NCI-H510A treated with DMSO at 0.1 percent for 48 hours (cell line): ENCODE measurements around the gene NWD2.
"Not testable (repeated sequence)": the region's sequence is repeated elsewhere in the genome, so short reads cannot be mapped to it uniquely, and the experiment has no call there.

ENCODE experiments used
- DNase-seq: peaks from one replicate; lab custom pipeline; 2025; lab: John Stamatoyannopoulos, UW

The NWD2 gene

DNA sequence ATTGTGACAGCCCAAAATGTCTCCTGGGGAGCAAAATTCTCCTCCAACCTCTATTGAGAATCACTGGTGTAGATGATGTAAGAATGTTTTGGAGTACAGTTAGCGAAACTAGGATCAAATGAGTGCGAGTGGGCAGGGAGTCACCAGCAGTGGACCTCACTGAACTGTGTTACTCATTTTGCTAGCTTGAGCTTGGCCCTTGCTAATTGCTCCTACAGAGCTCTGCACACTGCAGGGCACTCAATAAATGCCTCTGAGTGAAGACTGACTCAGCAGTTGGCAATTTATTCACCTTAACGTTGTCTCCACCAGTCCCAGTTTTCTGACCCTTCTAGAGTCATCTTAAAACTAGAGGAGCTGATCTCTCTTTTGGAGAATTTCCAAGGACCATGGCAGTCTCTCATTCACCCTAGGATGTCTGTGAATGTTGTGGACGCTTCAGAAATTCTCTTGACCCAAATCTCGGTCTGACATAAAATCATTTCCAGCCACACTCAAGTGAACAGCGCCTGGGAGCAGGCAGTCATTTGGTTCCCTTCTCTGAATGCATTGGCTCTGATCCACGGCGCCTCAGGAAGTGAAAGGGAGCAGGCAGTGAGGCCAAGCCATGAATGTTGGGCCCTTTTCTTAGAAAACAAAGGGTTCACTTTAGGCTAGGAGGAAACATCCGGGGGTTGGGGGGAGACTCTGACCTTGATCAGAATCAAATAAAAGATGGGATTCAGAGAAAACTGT is 148.1 kb downstream of the NWD2 start:
- no peak for DNase-seq

DNA sequence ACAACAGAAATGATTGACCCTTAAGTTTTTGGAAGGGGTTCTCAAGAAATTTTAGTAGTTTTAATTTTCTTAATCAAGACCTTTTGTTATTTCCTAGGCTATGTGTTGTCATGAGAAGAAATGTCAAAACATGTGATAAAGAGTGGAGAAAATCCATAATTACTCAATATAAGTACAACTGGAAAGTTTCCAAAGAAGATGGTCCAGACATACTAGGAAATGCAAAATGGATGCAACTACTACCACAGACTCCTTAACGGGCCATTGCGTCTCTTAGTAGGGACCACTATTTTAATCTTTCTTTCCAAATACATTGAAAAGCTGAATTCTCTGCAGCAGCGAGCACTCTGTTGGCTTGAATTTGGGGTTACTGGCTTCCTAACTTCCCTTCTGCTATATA is 148.8 kb downstream of the NWD2 start:
- no peak for DNase-seq

DNA sequence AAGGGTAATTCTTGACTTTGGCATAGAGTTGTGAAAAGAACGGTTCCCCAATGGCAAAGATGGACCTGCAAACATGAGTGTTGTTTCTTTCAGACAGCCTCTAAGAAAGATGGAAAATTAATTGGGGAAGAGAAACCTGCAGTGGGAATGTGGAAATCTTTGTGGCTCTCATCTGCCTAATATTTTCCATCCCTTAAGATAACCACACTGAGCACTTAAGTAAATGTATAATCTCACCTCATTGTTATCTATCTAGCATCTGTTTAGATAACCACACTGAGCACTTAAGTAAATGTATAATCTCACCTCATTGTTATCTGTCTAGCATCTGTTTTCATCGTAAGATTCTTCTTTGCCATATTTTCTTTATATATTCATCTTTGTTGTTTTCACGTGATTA is 149.3 kb downstream of the NWD2 start:
- no peak for DNase-seq

DNA sequence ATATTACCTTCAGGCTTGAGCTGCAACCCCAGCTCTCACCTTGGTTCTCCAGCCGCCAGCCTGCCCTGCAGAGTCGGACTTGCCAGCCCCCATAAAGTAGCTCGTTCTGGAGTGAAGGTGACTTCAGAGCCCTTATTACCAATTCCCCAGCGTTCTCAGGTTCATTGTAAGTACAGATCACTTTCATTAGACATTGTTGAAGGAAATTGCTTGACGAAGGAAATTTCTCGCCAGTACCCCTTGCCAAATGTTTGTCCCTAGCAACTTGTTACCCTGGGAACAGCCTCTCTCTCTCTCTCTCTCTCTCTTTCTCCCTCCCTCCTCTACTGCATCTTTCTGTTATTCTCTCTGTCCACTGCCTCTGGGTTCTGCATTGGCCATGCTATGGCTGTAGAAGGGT is 153.0 kb downstream of the NWD2 start:
- DNase-seq: no peak

DNA sequence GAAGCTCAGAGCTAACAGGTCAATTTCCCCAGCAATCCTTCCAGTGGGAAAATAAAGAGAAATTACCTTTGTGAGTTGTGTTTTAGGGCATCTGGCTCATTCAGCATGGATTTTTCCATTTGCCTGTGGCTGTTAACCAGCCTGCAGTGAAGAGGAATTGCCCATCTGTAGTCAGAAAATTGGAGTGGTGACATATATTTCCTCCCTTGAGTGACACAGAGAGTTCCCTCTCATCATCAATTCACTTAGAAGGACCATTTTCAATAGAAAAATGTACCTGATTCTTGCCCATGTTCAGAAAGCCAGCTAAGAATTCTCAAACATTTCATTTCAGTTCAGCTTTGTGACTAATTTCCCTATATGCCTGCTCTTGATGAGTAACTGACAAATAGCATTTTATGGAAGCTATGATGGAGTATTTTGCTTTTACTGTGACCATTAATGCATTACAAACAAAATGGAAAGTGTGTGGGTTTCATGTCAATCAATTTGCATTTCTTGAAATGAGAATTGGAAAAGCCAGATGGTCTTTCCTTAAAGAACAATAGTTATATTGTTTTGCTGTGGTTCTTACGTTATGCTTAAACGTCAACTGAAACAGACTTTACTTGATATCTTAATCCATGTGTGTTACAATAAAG is 155.8 kb downstream of the NWD2 start:
- no peak for DNase-seq

DNA sequence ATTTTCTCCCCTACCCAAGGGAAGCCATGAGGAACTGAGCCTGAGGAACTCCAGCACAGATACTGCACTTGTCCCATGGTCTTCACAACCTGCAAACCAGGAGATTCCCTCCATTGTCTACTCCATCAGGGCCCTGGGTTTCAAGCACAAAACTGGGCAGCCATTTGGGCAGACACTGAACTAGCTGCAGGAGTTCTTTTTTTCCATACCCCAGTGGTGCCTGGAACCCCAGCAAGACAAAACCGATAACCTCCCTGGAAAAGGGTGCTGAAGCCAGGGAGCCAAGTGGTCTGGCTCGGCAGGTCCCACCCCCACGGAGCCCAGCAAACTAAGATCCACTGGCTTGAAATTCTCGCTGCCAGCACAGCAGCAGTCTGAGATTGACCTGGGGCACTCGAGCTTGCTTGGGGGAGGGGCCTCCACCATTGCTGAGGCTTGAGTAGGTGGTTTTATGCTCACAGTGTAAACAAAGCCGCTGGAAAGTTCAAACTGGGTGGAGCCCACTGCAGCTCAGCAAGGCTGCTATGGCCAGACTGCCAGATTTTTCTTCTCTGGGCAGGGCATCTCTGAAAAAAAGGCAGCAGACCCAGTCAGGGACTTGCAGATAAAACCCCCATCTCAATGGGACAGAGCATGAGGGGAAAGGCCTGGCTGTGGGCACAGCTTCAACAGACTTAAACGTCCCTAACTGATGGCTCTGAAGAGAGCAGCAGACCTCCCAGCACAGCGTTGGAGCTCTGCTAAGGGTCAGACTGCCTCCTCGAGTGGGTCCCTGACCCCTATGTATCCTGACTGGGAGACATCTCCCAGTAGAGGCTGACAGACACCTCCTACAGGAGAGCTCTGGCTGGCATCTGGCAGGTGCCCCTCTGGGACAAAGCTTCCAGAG is 163.6 kb downstream of the NWD2 start:
- peak; percentile 14 for DNase-seq

DNA sequence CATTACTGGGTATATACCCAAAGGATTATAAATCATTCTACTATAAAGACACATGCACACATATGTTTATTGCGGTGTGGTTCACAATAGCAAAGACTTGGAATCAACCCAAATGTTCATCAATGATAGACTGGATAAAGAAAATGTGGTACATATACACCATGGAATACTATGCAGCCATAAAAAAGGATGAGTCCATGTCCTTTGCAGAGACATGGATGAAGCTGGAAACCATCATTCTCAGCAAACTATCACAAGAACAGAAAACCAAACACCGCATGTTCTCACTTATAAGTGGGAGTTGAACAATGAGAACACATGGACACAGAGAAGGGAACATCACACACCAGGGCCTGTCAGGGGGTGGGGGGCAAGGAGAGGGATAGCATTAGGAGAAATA is 169.1 kb downstream of the NWD2 start:
- DNase-seq: not testable (repeated sequence)

DNA sequence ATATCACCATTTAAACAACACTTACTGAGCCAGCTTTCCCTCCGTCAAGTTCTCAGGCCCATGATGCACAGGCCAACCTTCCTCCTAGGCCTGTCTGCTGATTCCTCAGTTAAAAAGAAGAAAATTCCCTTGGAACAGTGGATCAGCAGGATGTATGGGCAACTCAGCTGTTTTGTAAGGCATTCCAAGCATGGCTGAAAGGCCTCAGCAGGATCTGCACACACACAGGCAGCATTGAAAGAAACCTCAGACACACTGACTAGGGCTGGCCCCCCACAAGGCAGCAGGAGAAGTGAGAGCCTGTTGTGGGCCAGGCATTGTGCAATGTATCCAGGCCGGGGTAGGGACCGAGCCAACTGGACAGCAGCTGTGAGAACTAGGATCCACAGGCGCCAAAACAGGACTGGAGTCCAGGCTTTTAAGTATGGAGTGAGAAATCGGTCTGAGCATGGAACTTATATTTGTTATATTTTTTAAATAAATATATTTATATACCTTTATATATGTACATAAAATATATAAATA is 171.4 kb downstream of the NWD2 start:
- no peak for DNase-seq

DNA sequence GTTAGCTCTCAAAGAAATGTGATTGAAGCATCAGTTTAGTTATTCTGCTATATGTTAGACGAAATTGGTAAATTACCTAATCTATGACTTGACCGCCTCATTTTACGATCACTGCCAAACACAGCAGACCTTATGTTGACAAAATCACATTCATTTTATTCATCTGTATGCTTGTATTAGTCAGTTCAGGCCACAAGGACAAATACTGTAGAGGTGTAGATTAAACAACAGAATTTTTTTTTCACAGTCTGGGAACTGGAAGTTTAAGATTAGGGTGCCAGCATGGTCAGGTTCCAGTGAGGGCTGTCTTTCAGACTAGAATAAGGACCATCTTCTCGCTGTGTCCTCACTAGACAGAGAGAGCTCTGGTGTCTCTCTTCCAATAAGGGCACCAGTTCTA is 177.1 kb downstream of the NWD2 start:
- no peak for DNase-seq

DNA sequence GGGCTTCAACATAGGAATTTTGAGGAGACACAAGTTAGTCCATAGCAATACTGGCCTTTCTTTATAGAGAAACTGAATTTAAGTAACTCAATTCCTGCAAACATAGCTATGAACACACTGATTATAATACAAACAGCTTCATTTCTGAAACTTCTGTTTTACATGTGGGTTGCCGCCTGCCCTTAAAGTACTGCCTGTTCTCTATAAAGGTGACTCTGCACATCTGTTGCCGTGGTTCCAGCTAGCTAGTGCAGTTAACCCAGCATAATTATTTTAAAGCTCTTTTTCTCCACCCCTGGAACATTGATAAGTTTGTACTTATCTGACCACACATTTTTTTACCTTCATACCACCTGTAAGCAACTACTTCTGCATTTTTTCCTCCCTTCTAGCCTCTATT is 177.6 kb downstream of the NWD2 start:
- no peak for DNase-seq

DNA sequence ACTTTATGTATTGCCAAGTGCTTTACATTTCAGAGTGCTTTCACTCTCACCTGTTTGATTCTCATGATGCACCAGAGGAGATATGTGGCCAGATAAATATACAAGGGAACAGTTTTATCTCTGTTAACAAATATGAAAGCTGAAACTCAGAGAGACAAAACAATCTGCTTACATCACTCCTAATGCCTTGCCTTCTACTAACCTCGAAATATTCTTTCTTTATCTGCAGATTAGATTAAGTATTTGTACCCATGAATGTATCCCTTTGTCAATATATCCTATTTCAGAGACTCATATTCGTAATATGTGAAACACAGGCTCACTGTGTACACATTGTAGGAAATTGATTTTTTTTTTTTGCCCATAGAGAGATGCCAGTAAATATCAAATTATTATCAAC is 178.1 kb downstream of the NWD2 start:
- no peak for DNase-seq

DNA sequence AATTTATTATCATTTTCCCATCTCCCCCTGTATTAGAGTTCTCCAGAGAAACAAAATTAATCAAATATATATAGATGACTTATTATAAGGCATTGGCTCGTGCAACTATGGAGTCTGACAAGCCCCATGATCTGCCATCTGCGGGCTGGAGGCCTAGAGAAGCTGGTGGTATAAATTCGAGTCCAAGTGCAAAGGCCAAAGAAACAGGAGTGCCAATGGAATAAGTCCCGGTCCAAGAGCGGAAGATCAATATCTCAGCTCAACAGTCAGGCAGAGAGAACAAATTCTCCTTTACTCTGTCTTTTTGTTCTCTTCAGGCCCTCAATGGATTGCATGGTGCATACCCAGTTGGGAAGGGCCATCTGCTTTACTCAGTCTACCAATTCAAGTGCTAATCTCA is 178.8 kb downstream of the NWD2 start:
- DNase-seq: no peak

DNA sequence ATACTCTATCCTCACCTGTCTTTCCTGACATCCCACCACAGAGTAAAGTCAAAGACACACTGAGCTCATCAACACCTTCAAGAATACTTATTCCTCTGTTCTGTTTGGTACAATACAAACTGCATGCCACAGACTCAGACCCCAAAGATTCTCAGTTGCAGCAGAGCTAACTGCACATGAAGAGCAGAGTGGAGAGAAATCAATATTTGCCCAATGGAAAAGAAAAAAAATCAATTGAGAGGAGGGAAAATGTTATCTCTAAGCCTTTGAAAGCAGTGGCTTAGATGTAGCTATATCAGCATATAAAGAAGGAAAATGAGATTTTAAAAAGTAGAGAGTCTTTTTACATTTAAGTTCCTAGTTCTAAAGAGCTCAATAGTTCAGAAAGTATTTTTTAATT is 180.2 kb downstream of the NWD2 start:
- no peak for DNase-seq

DNA sequence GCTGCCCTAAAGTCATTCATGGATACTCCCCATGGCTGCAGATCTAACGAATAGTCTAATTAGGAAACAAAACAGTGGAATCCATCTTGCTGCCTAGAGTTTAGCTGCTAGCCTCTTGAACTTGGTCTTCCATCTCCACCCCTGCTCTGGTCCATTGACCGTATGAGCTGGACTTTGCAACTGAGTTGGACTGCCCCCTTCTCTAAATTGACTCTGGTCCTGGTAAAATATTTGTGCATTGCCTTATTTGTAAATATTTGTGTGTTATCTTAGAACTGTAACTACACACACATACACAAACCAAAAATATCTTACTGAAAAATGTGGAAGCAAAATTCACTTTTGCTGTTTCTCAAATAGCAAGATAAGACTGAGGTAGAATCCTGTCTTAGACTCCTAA is 181.3 kb downstream of the NWD2 start:
- DNase-seq: no peak

DNA sequence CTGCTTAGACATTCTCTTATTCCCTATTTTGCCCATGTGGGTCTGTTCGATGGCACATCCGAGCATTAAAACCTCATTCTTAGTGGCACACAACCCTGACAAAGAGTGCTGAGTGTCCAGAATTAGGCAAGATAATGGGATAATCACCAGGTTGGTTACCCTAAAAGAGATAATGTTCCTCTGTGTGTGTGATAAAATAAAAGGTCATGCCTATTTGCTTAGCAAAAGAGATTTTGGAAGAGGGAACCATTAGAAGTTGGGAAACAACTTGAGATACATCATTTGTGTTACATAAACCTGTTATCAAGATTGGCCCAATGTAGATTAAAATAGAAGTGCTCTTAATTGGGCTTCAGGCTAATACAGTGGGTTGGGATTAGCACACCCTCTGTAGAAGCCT is 182.7 kb downstream of the NWD2 start:
- no peak for DNase-seq

DNA sequence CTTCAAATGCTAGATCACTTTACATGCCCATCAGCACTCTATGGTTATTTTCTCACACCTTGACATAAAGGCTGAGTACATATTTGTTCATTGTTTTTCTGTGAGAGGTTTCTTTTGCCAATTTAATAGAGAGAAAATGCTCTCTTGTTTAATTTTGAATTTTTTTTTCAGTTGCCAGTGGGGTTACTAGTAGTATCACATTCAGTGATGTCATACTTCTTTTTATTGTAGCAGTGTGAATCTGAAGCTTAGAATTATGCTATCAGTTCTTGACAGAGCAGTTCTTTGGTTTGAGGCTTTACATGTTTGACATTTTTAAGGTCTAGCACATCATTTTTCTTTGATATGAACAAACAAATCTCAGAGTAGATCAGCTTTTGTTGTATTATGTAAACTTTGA is 185.4 kb downstream of the NWD2 start:
- DNase-seq: no peak

DNA sequence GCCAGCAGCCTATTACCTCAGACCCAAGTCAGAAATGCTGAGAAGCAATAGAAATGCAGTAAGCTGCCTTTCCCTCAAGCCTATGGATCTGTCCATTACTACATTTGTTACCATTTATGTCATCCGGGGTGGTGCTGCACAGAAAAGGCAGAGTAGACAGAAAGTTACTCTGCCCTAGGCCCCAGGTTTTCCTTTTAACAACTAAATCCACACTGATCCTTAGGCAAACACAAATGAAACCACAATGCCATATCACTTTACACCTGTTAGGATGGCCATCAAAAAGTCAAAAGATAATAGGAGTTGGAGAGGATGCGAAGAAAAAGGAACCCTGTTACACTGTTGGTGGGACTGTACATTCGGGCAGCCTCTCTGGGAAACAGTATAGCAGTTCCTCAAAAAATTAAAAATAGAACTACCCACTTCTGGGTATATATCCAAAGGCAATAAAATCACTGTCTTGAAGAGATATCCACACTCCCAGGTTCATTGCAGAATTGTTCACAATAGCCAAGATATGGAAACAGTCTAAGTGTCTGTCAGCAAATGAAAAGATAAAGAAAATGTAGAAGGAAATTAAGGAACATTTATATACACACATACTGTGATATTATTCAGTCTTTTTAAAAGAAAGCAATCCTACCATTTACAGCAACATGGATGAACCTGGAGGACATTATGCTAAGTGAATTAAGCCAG is 186.3 kb downstream of the NWD2 start:
- peak; percentile 54 for DNase-seq

DNA sequence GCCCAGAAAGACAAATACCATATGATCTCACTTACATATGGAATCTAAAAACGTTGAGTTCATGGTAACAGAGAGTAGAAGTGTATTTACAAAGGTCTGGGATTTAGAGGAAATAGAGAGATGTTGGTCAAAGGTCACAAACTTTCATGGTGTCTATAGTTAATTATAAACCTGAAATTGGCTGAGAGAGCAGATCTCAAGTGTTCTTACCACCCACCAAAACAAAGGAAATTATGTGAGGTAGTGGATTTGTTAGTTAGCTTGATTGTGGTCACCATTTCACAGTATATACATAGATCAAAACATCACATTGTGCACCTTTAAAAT is 186.8 kb downstream of the NWD2 start:
- DNase-seq: no peak

DNA sequence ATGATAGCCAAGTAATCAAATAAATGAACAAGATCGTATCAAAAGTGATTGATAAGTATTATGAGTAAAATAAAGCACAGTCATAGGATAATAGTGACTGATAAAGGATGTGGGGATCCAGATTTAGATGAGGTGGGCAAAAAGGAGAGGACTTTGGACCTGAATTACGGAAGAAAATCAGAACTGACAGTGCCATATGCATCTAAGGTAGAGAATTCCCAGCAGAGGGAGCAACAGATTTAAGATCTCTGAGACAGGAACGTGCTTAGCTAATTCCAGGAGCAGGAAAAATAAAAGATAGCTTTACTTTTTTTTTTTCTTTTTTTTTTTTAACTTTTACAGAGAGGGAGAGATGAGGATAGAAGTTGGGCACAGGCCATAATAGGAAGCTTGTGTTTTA is 189.9 kb downstream of the NWD2 start:
- DNase-seq: no peak

DNA sequence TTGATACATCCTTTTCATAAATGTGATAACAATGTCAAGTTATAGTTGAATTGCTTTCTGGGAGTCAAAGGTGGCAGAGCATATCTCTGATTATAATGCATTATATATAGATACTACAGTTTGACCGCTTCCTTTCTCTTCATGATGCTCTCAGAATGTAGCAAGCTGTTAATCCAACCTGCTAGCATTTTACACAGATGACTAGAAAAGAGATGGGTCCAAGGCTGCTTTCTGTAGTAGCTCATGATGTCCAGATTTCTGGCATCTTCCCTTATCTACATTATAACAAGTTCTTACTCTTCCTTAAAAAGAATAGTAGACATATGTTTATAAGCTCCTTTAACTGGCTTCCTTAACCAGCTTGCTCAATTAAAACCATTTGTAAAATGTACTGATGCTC is 192.0 kb downstream of the NWD2 start:
- DNase-seq: no peak

DNA sequence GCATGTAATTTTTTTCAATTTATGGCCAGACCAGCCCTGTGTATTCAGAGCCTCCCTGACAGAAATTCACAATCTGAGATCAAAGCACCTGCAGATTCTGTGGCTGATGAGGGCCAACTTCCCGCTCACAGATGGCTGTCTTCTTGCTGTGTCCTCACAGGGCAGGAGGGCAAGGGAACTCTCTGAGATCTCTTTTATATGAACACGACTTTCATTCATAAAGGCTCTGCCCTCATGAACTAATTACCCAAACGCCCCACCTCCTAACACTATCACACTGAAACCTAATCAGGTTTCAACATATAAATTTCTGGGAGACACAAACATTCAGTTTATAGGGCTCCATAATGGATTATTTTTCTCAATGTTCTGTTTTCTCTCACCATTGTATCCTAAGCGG is 192.6 kb downstream of the NWD2 start:
- no peak for DNase-seq

DNA sequence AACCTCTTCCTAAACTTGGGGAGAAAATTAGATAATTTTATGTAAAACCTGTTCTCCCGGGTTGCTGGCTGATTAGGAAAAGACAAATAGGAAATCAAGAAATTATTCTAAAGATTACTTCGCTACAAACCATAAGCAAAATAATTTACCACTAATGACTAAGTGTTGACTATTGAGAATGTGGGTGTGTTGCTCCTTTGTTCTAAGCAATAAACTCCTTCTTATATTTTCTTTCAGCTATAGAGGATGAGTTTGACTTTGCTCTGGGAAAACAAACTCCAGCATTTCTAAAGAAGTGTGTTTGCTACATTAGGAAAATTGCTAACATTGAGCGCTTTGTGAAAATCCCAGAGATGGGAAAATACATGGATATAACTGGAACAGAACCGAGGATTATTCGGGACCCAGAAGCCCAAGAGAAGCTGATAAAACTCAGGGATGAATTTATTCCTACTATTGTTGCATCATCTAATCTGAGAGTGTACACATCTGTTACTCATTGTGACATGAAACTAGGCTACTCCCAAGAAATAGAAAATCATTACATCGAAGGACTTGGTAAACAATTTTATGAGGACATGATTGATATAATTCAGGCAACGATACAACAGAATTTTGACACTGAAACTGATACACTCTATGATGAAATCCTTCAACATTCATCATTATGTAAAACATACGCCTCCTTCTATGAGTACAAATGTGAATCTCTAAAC is 194.2 kb downstream of the NWD2 start:
- no peak for DNase-seq
